Iris pigment epithelial cell (primary cell): Measurements from ENCODE around the gene PTPRM.

Source experiments
- DNase-seq: peaks from one replicate; pipeline ENCODE4 v3.0.0-alpha.2; 2011; ENCODE audit warnings: low read depth

PTPRM gene

GRCh38 chr18:8004792-8005191 is 437.7 kb downstream of the PTPRM start:
- no peak for DNase-seq

- no peak for DNase-seq
These were observed 438.9 kb downstream of the PTPRM start for GRCh38 chr18:8005870-8006569.

GRCh38 chr18:8006979-8007378 is 439.9 kb downstream of the PTPRM start:
- DNase-seq = no peak

GRCh38 chr18:8008033-8008432 is 440.9 kb downstream of the PTPRM start:
- no peak for DNase-seq

GRCh38 chr18:8011361-8011760 is 444.2 kb downstream of the PTPRM start:
- DNase-seq = no peak

- no peak for DNase-seq
These were observed 444.8 kb downstream of the PTPRM start for GRCh38 chr18:8011906-8012305.

- no peak for DNase-seq
These were observed 451.7 kb downstream of the PTPRM start for GRCh38 chr18:8018701-8019331.

GRCh38 chr18:8019600-8019999 is 452.5 kb downstream of the PTPRM start:
- DNase-seq = no peak

DNA sequence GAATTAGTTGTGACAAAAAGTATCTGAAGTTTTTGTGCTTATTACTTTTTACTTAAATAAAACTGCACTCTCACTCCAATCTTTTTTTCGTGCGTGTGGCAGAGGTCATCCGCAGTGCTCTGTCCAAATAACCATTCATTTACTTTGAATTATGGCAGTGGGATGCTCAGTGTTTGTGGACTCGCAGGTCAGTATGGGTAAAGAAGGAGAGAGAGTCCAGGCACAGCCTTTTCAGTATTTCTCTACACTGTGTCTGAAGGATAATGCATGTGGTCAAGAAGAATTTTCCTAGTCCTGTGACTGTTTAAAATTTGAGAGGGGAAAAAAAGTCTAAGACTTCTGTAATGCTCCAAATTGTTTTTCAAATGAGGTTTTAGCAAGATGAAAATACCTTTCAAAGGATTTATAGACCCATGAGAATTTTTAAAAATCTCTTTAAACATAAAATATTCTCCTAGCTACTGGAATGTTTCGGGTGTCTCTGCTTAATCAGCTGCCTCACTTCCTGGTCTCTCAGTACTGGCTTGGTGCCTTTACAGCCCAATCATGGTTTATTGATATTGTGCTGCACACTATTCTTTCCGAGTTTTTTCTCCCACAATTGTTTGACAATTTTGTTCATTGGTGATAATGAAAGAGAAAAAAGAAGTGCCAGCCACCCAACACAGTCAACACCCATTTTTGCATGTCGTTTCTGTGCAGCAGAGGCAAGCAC is 453.2 kb downstream of the PTPRM start:
- peak; percentile 20 for DNase-seq

- no peak for DNase-seq
These were observed 461.9 kb downstream of the PTPRM start for GRCh38 chr18:8029061-8029460.

DNA sequence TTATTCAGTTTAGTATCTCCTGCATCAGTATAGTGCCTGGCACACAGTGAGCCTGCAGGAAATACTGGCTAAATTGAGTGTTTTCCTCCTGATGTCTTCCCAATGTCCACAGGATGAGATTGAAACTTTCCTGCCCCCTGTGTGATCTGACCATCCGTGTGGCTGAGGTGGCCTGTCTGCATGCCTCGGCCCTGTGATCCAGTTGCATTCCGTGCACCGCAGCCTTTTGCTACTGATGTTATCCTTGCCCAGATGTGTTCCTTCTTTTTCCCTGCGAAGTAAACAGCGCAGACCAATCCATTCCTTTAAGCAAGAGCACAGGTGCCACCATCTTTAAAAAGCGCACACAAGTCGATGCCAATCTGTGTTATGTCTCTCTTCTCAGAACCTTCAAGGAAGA is 462.6 kb downstream of the PTPRM start:
- DNase-seq = no peak

DNA sequence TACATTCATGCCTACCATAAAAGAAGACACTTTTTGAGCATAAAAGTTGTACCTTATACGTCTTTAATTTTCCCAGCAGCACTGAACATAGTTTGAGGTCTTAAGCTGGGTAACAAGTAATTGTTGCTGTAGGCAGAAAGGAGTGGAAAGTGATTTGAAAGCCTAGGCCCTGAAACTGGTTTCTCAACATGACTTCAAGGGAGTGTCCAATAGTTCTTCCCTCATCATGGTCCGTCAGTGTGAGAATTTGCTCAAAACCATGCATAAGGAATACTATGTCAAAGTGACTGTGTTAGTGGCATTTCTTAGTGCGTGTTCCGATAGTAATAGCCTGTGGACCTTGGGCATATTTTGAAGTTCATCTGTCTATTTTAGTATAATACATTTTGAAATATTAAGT is 463.1 kb downstream of the PTPRM start:
- DNase-seq = no peak

DNA sequence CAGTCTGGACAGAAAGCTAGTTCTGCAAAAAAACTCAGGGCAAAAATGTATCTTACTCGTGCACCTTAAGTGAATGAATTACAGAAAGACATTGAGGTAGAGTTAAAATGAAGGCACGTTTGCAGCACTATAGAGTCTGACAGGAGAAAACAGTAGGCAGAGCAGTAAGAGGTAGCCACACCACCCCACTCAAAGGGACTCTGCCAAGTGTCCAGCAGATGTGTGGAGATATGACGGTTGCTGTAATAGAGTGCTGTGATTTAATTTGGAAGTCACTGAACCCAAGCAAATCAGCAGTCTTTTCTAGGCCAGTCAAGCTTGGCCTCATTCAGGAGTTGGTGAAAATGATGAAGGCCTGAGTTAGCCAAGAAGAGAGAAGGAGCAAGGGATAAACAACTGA is 464.4 kb downstream of the PTPRM start:
- no peak for DNase-seq

DNA sequence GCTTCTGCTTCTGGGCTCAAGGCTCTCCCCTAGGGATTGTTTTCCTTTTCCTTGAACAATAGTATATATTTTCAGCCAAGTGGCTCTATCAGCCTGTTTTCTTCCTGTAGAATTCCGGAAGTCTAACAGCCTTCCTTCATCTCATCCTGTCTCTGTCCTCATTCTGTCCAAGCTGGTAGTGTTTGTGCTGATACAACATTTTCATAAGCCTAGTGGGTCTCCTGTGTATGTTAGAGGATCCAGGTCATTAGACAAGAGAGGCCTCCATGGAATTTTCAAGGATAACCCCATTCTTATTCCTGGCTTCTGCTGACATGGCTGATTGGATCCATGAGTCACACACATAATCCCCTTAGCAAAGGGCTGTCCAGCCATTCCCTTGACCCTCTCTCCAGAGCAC is 467.6 kb downstream of the PTPRM start:
- DNase-seq = no peak

- no peak for DNase-seq
These were observed 469.4 kb downstream of the PTPRM start for GRCh38 chr18:8036551-8036950.

DNA sequence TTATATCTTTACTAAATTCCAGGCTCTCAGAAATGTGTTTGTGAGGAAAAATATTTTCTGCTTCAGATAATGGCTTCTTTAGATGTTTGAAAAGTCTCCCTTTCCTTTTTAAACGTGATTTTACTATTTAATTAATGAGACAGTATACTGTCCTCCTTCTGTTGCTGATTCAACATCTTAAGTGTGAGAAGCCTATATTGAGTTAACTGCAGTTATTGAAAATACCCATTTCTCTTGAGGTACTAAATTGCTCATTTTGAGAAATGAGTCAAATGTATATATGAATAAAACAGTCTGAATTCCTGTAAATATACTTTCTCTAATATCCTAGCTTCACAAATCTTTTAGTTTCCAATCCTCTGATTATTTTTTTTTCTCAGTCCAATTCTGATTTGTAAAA is 470.2 kb downstream of the PTPRM start:
- DNase-seq = no peak

- no peak for DNase-seq
These were observed 472.9 kb downstream of the PTPRM start for GRCh38 chr18:8040021-8040420.

GRCh38 chr18:8041526-8042111 is 474.5 kb downstream of the PTPRM start:
- no peak for DNase-seq

DNA sequence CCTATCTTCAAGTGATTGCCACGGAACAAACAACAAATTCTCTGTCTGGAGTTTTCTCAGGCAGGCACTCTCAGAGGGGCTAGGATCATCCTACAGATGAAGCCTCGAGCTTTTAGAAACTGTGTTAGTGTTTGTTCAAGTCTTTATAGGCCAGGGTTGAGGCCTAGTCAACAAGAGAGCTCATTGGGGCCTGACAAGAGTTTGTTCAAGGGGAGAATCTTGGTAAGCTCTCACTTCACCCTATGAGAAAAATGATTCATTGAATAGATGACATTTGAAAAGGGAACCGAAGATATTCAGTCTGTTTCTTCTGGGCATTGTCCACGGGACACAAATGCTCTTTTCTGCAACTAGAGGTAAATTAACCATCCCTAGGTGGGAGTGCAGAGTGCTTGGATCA is 476.9 kb downstream of the PTPRM start:
- no peak for DNase-seq

- peak; percentile 18 for DNase-seq
These were observed 478.2 kb downstream of the PTPRM start for GRCh38 chr18:8045160-8045883.

DNA sequence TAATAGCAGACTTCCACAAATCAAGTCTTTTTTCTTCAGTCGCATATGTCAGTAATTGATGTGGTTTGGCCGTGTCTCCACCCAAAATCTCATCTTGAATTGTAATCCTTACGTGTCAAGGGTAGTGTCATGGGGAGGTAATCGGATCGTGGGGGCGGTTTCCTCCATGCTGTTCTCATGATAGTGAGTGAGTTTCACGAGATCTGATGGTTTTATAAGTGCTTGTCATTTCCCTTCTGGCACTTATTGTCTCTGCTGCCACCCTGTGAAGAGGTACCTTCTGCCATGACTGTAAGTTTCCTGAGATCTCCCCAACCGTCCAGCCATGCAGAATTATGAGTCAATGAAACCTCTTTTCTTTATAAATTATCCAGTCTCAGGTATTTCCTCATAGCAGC is 478.8 kb downstream of the PTPRM start:
- DNase-seq = no peak

DNA sequence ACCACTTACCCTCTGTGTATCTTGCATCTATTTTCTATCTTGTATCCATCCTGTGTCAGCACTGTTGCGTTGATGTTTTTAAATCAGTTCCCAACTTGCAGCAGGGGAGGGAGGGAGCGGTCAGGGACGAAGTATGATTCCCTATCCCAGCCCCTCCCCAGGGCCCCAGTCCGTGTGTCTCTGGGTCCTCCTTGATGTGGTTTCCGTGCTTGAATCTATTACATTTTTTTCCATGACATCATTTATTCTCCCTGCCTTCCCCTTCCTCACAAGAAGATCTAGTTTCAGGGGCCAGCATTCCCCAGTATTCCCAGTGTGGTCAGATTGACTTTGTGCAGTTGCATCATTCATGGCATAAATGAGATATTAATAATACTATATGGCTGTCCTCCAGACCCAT is 479.3 kb downstream of the PTPRM start:
- DNase-seq = no peak
